GM12878 (cell line): ENCODE results near the gene LSR. TPM values are rescaled to one million over a fixed set of nuclear protein-coding genes. Genes with fewer than 3 reads are reported as not detected.

Experiments
- ATF7 ChIP-seq: fragments of 450-650 bp; IDR thresholded peaks from 2 replicates; pipeline ENCODE4 v1.6.1; 2016; ENCODE audit warnings: low read depth, mild to moderate bottlenecking
- CBFB ChIP-seq: IDR thresholded peaks from 2 replicates; pipeline ENCODE4 v1.6.1; 2016; ENCODE audit warnings: antibody characterized with exemption, low read depth
- CEBPB ChIP-seq, 2 experiments: fragments of 150-350 bp in 1 of 2; IDR thresholded peaks; 2 replicates each; pipeline ENCODE4 v1.6.1; 2012 to 2014; ENCODE audit warnings: low read depth in 2 of 2, low read length in 2 of 2, borderline replicate concordance in 1 of 2, inconsistent platforms in 1 of 2
- LARP7 ChIP-seq: fragments of 450-650 bp; IDR thresholded peaks from 2 replicates; pipeline ENCODE4 v1.6.1; 2017; ENCODE audit warnings: mild to moderate bottlenecking
- NFYB ChIP-seq: IDR thresholded peaks from 2 replicates; pipeline ENCODE4 v1.6.1; 2011; ENCODE audit warnings: low read depth, mild to moderate bottlenecking, low read length, improper control_type of control experiment, moderate library complexity; ENCODE audit not compliant: insufficient read depth
- NR2F1 ChIP-seq: fragments of 450-650 bp; conservative IDR thresholded peaks from 2 replicates; pipeline ENCODE4 v1.6.1; 2017; ENCODE audit warnings: mild to moderate bottlenecking
- PAX5 ChIP-seq: IDR thresholded peaks from 2 replicates; pipeline ENCODE4 v1.6.1; 2011; ENCODE audit warnings: low read depth, low read length, borderline replicate concordance
- PML ChIP-seq: IDR thresholded peaks from 2 replicates; pipeline ENCODE4 v1.6.1; 2012; ENCODE audit warnings: low read length, inconsistent platforms
- RB1 ChIP-seq: fragments of 450-650 bp; formaldehyde crosslinking; IDR thresholded peaks from 2 replicates; pipeline ENCODE4 v1.6.1; 2017; ENCODE audit warnings: mild to moderate bottlenecking, borderline replicate concordance
- RBBP5 ChIP-seq: fragments of 200-600 bp; sonication (generic); conservative IDR thresholded peaks from 2 replicates; pipeline ENCODE4 v1.6.1; 2016
- RCOR1 ChIP-seq: conservative IDR thresholded peaks from 2 replicates; pipeline ENCODE4 v1.6.1; 2012; ENCODE audit warnings: low read depth, low read length, improper control_type of control experiment
- SP1 ChIP-seq: IDR thresholded peaks from one replicate; pipeline ENCODE4 v1.6.1; 2011; ENCODE audit warnings: low read depth, low read length
- TCF7 ChIP-seq: IDR thresholded peaks from 2 replicates; pipeline ENCODE4 v1.6.1; 2014; ENCODE audit warnings: antibody characterized with exemption, borderline replicate concordance
- WRNIP1 ChIP-seq: IDR thresholded peaks from 2 replicates; pipeline ENCODE4 v1.6.1; 2011; ENCODE audit warnings: low read depth, low read length, improper control_type of control experiment, borderline replicate concordance
- ZBED1 ChIP-seq: IDR thresholded peaks from 2 replicates; pipeline ENCODE4 v1.6.1; 2016; ENCODE audit warnings: borderline replicate concordance
- ZNF384 ChIP-seq: IDR thresholded peaks from 2 replicates; pipeline ENCODE4 v1.6.1; 2012; ENCODE audit warnings: low read depth, mild to moderate bottlenecking, low read length, improper control_type of control experiment, borderline replicate concordance
- polyA plus RNA-seq, 11 experiments: library from polyadenylated mRNA; depleted of rRNA in 4 of 11; unstranded in 6 of 11; stranded (reverse) in 5 of 11; fragments of >200 nt; fragmentation: Nextera tagmentation in 4 of 11; fragmentation: Illumina TruSeq in 1 of 11; extraction: Ambion mirVana in 4 of 11; extraction: Trizol in 1 of 11; gene quantifications; 1 replicate in 1 of 11; 2 replicates in 10 of 11; pipeline versions ENCODE4 v1.2.1 to v1.2.3, GENCODE V29; 2011 to 2016; ENCODE audit warnings: inconsistent platforms in 2 of 11, missing spikeins in 2 of 11, low read depth in 1 of 11
- total RNA-seq, 4 experiments: library from RNA; depleted of rRNA in 3 of 4; stranded (reverse); fragments of >200 nt in 3 of 4; fragmentation: Illumina TruSeq in 1 of 4; extraction: Trizol in 1 of 4; gene quantifications; 2 replicates each; pipeline versions ENCODE4 v1.2.1 to v1.2.3, GENCODE V29; 2013 to 2021
- TF ChIP-seq, protein P1 (sequence below): fragments of 450-650 bp; IDR thresholded peaks from 2 replicates; pipeline ENCODE4 v1.6.1; 2017; ENCODE audit warnings: antibody characterized with exemption, mild to moderate bottlenecking, moderate library complexity
- TF ChIP-seq, protein P2 (sequence below): fragments of 450-650 bp; IDR thresholded peaks from 2 replicates; pipeline ENCODE4 v1.6.1; 2017; ENCODE audit warnings: mild to moderate bottlenecking, low read depth, inconsistent platforms; ENCODE audit not compliant: poor library complexity, severe bottlenecking
- TF ChIP-seq, protein P3 (sequence below): IDR thresholded peaks from 2 replicates; pipeline ENCODE4 v1.6.1; 2011; ENCODE audit warnings: mild to moderate bottlenecking, low read depth, low read length, moderate library complexity; ENCODE audit not compliant: insufficient replicate concordance
- TF ChIP-seq, protein P4 (sequence below): fragments of 450-650 bp; IDR thresholded peaks from 2 replicates; pipeline ENCODE4 v1.6.1; 2018; ENCODE audit warnings: mild to moderate bottlenecking, low read depth, moderate library complexity; ENCODE audit not compliant: partially characterized antibody
- TF ChIP-seq, protein P5 (sequence below): IDR thresholded peaks from 2 replicates; pipeline ENCODE4 v1.6.1; 2012; ENCODE audit warnings: low read depth, low read length, improper control_type of control experiment

Gene LSR
- total and polyA plus RNA-seq, 10 of the 15 experiments (the other 5 are each of a cell fraction or from before 2014, with no cell fraction given), result 0.26 to 53.9 (median 26.3) TPM

GRCh38 chr19:35213663-35214632 is 34.9 kb upstream of the LSR start (continued):
- TF ChIP-seq, protein P1, sequence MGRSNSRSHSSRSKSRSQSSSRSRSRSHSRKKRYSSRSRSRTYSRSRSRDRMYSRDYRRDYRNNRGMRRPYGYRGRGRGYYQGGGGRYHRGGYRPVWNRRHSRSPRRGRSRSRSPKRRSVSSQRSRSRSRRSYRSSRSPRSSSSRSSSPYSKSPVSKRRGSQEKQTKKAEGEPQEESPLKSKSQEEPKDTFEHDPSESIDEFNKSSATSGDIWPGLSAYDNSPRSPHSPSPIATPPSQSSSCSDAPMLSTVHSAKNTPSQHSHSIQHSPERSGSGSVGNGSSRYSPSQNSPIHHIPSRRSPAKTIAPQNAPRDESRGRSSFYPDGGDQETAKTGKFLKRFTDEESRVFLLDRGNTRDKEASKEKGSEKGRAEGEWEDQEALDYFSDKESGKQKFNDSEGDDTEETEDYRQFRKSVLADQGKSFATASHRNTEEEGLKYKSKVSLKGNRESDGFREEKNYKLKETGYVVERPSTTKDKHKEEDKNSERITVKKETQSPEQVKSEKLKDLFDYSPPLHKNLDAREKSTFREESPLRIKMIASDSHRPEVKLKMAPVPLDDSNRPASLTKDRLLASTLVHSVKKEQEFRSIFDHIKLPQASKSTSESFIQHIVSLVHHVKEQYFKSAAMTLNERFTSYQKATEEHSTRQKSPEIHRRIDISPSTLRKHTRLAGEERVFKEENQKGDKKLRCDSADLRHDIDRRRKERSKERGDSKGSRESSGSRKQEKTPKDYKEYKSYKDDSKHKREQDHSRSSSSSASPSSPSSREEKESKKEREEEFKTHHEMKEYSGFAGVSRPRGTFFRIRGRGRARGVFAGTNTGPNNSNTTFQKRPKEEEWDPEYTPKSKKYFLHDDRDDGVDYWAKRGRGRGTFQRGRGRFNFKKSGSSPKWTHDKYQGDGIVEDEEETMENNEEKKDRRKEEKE, result no peak
- TF ChIP-seq CBFB (no peak), LARP7 (no peak), WRNIP1 (no peak), PAX5 (peak; percentile 70), CEBPB (IDR thresholded peaks at IDR 0.05; ENCODE audit: borderline replicate concordance in 1 of 2, low read depth in 2 of 2, low read length in 2 of 2) (no peak), RCOR1 (no peak), NFYB (no peak), ATF7 (peak; percentile 82), RB1 (no peak), TCF7 (no peak), NR2F1 (0 out of 2 replicates have a peak, but pooled peaks have one; percentile 61), SP1 (peak; percentile 52), ZBED1 (no peak), RBBP5 (no peak), PML (no peak), ZNF384 (no peak)
- TF ChIP-seq, protein P2, sequence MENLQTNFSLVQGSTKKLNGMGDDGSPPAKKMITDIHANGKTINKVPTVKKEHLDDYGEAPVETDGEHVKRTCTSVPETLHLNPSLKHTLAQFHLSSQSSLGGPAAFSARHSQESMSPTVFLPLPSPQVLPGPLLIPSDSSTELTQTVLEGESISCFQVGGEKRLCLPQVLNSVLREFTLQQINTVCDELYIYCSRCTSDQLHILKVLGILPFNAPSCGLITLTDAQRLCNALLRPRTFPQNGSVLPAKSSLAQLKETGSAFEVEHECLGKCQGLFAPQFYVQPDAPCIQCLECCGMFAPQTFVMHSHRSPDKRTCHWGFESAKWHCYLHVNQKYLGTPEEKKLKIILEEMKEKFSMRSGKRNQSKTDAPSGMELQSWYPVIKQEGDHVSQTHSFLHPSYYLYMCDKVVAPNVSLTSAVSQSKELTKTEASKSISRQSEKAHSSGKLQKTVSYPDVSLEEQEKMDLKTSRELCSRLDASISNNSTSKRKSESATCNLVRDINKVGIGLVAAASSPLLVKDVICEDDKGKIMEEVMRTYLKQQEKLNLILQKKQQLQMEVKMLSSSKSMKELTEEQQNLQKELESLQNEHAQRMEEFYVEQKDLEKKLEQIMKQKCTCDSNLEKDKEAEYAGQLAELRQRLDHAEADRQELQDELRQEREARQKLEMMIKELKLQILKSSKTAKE, result no peak
- TF ChIP-seq, protein P3, sequence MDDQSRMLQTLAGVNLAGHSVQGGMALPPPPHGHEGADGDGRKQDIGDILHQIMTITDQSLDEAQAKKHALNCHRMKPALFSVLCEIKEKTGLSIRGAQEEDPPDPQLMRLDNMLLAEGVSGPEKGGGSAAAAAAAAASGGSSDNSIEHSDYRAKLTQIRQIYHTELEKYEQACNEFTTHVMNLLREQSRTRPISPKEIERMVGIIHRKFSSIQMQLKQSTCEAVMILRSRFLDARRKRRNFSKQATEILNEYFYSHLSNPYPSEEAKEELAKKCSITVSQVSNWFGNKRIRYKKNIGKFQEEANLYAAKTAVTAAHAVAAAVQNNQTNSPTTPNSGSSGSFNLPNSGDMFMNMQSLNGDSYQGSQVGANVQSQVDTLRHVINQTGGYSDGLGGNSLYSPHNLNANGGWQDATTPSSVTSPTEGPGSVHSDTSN, result peak; percentile 16
- TF ChIP-seq, protein P4, sequence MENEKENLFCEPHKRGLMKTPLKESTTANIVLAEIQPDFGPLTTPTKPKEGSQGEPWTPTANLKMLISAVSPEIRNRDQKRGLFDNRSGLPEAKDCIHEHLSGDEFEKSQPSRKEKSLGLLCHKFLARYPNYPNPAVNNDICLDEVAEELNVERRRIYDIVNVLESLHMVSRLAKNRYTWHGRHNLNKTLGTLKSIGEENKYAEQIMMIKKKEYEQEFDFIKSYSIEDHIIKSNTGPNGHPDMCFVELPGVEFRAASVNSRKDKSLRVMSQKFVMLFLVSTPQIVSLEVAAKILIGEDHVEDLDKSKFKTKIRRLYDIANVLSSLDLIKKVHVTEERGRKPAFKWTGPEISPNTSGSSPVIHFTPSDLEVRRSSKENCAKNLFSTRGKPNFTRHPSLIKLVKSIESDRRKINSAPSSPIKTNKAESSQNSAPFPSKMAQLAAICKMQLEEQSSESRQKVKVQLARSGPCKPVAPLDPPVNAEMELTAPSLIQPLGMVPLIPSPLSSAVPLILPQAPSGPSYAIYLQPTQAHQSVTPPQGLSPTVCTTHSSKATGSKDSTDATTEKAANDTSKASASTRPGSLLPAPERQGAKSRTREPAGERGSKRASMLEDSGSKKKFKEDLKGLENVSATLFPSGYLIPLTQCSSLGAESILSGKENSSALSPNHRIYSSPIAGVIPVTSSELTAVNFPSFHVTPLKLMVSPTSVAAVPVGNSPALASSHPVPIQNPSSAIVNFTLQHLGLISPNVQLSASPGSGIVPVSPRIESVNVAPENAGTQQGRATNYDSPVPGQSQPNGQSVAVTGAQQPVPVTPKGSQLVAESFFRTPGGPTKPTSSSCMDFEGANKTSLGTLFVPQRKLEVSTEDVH, result no peak
- TF ChIP-seq, protein P5, sequence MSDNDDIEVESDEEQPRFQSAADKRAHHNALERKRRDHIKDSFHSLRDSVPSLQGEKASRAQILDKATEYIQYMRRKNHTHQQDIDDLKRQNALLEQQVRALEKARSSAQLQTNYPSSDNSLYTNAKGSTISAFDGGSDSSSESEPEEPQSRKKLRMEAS, result peak; percentile 82
